CD14-positive monocyte (primary cell): ENCODE measurements around the gene SEMA3E. TPM values are rescaled to one million over a fixed set of nuclear protein-coding genes. Genes with fewer than 3 reads are reported as not detected.

Source experiments
- DNase-seq, 3 donors: peaks; one replicate each; pipeline ENCODE4 v3.0.0-alpha.2; 2011 to 2022
- H2AFZ ChIP-seq: 2 replicates; pipeline ENCODE4 v1.6.0; 2012; ENCODE audit warnings: mild to moderate bottlenecking, low read depth, low read length, inconsistent platforms; ENCODE audit not compliant: insufficient read depth, poor library complexity, severe bottlenecking
- H3K27ac ChIP-seq, 2 donors: 1 replicate in 1 of 2; 2 replicates in 1 of 2; pipeline ENCODE4 v1.5.1; 2012 to 2013; ENCODE audit warnings: low read length in 2 of 2, control low read depth in 1 of 2, inconsistent platforms in 1 of 2, low read depth in 1 of 2, mild to moderate bottlenecking in 1 of 2
- H3K27me3 ChIP-seq, 2 donors: one replicate each; pipeline versions ENCODE4 v1.6.0 to v1.6.1; 2011 to 2013; ENCODE audit warnings: low read length in 2 of 2; ENCODE audit not compliant: control insufficient read depth in 2 of 2, insufficient read depth in 2 of 2
- H3K36me3 ChIP-seq, 2 donors: replicated peaks in 1 of 2; 1 replicate in 1 of 2; 2 replicates in 1 of 2; pipeline versions ENCODE4 v1.5.1 to v1.6.1; 2012 to 2013; ENCODE audit warnings: low read length in 2 of 2, control low read depth in 1 of 2, inconsistent platforms in 1 of 2, mild to moderate bottlenecking in 1 of 2; ENCODE audit not compliant: insufficient read depth in 2 of 2, control insufficient read depth in 1 of 2
- H3K4me1 ChIP-seq, 2 donors: 1 replicate in 1 of 2; 2 replicates in 1 of 2; pipeline versions ENCODE4 v1.5.1 to v1.6.1; 2012 to 2013; ENCODE audit warnings: low read length in 2 of 2, control low read depth in 1 of 2, inconsistent platforms in 1 of 2, mild to moderate bottlenecking in 1 of 2, moderate library complexity in 1 of 2; ENCODE audit not compliant: insufficient read depth in 2 of 2, control insufficient read depth in 1 of 2
- H3K4me2 ChIP-seq: replicated peaks from 2 replicates; pipeline ENCODE3; 2012; ENCODE audit warnings: low read length, moderate library complexity, mild to moderate bottlenecking; ENCODE audit not compliant: poor library complexity, severe bottlenecking; ENCODE audit errors: extremely low read depth
- H3K4me3 ChIP-seq, 3 experiments: fragments of 200-600 bp in 1 of 3; sonication (generic) in 1 of 3; replicated peaks in 1 of 3; 1 replicate in 2 of 3; 2 replicates in 1 of 3; pipeline ENCODE4 v1.5.1; 2011 to 2013; ENCODE audit warnings: low read length in 3 of 3, mild to moderate bottlenecking in 3 of 3, control low read depth in 2 of 3, low read depth in 2 of 3, inconsistent platforms in 1 of 3, moderate library complexity in 1 of 3
- H3K79me2 ChIP-seq: 2 replicates; pipeline ENCODE4 v1.6.0; 2012; ENCODE audit warnings: mild to moderate bottlenecking, control low read depth, inconsistent platforms, low read length, moderate library complexity; ENCODE audit not compliant: insufficient read depth
- H3K9ac ChIP-seq: 2 replicates; pipeline ENCODE4 v1.6.0; 2017; ENCODE audit warnings: low read length, mild to moderate bottlenecking; ENCODE audit not compliant: insufficient read depth, poor library complexity, severe bottlenecking
- H3K9me3 ChIP-seq, 2 donors: replicated peaks in 1 of 2; 1 replicate in 1 of 2; 2 replicates in 1 of 2; pipeline versions ENCODE4 v1.5.1 to v1.6.1; 2012 to 2013; ENCODE audit warnings: low read length in 2 of 2, control low read depth in 1 of 2; ENCODE audit not compliant: control insufficient read depth in 1 of 2, insufficient read depth in 1 of 2
- H4K20me1 ChIP-seq: 2 replicates; pipeline ENCODE4 v1.6.0; 2012; ENCODE audit warnings: mild to moderate bottlenecking, low read length, control low read depth, moderate library complexity; ENCODE audit not compliant: insufficient read depth
- H3K27ac Mint-ChIP-seq, 7 donors: one replicate each; pipeline ENCODE4 v1.8.0; 2020; ENCODE audit warnings: mild to moderate bottlenecking in 7 of 7, mixed read lengths in 7 of 7, moderate library complexity in 6 of 7, inconsistent platforms in 2 of 7
- H3K27me3 Mint-ChIP-seq, 3 donors: one replicate each; pipeline ENCODE4 v1.8.0; 2021 to 2022; ENCODE audit warnings: low read depth in 3 of 3, mild to moderate bottlenecking in 3 of 3, mixed read lengths in 3 of 3, moderate library complexity in 3 of 3, inconsistent platforms in 1 of 3
- H3K36me3 Mint-ChIP-seq, 2 donors: one replicate each; pipeline ENCODE4 v1.8.0; 2020; ENCODE audit warnings: mixed read lengths in 2 of 2, inconsistent platforms in 1 of 2, mild to moderate bottlenecking in 1 of 2
- H3K4me1 Mint-ChIP-seq: one replicate; pipeline ENCODE4 v1.8.0; 2020; ENCODE audit warnings: mild to moderate bottlenecking, mixed read lengths
- H3K4me3 Mint-ChIP-seq, 2 donors: one replicate each; pipeline ENCODE4 v1.8.0; 2020; ENCODE audit warnings: mild to moderate bottlenecking in 2 of 2, mixed read lengths in 2 of 2, moderate library complexity in 1 of 2
- H3K9me3 Mint-ChIP-seq, 7 donors: one replicate each; pipeline ENCODE4 v1.8.0; 2020 to 2022; ENCODE audit warnings: mixed read lengths in 7 of 7, mild to moderate bottlenecking in 6 of 7, moderate library complexity in 6 of 7, inconsistent platforms in 2 of 7
- WGBS: methylation state at CpG from one replicate; pipeline ENCODE4 v1.1.5; 2013; ENCODE audit warnings: missing lambda C conversion rate; ENCODE audit not compliant: insufficient coverage; 5-methylcytosine and 5-hydroxymethylcytosine counted together
- intact Hi-C, 2 donors: fragments of 100-400 bp; cut with micrococcal nuclease; formaldehyde crosslinking; loops; one replicate each; pipeline versions ENCODE4 v1.15.0 to v1.15.1; 2023
- polyA plus RNA-seq, 3 donors: library from polyadenylated mRNA; depleted of rRNA in 1 of 3; unstranded in 2 of 3; stranded (reverse) in 1 of 3; fragments of 300-500 nt in 2 of 3; fragments of >200 nt in 1 of 3; fragmentation: Illumina TruSeq in 2 of 3; gene quantifications; 1 replicate in 2 of 3; 2 replicates in 1 of 3; pipeline ENCODE4 v1.2.3, GENCODE V29; 2012 to 2021
- TF ChIP-seq, protein P1 (sequence below): fragments of 200-600 bp; IDR thresholded peaks from one replicate; pipeline ENCODE4 v1.8.0; 2022; ENCODE audit warnings: antibody characterized with exemption, mild to moderate bottlenecking

SEMA3E gene
- polyA plus RNA-seq, 3 donors: not detected

DNA sequence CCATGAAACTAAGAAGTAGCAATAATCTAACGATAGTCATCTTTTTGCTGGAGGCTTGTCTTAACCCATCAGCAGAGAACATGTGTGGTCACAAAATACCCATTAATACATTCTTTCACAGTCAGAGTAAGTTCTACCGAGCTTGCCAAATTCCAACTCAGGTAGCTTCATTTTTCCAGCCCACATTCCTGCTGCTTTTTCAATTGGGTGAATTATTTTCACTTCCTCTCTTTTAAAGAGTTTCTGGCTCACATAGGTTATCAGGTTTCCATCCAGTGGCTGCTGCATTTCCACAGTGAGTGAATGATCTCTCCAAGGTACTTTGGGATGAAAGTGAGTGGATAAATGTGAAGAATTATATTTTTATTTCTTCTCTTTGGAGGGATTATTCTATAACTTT is 233.1 kb downstream of the SEMA3E start:
- WGBS: 43% methylated on average over 2 of the region's 2 CpGs
- no peaks in the 10 kb centered on the region for H3K9me3 Mint-ChIP-seq
- Histone ChIP-seq H2AFZ (no peak overlapping the region), H3K9ac (no peak overlapping the region), H3K79me2 (no peaks in the 10 kb centered on the region), H3K27me3 (no peaks in the 10 kb centered on the region), H3K27ac (no peak overlapping the region), H3K36me3 (no peaks in the 10 kb centered on the region), H3K4me2 (no peak overlapping the region), H3K4me3 (no peak overlapping the region), H4K20me1 (no peaks in the 10 kb centered on the region), H3K9me3 (no peaks in the 10 kb centered on the region), H3K4me1 (no peaks in the 10 kb centered on the region)
- no peak overlapping the region for H3K27ac Mint-ChIP-seq
- no peak for DNase-seq
- H3K4me3 Mint-ChIP-seq: no peak overlapping the region
- H3K36me3 Mint-ChIP-seq: no peaks in the 10 kb centered on the region
- H3K27me3 Mint-ChIP-seq: peaks cover 0 to 3% (median 1%) of the 10 kb centered on the region in 3 donors
- H3K4me1 Mint-ChIP-seq: no peaks in the 10 kb centered on the region
- intact Hi-C loops: no loop called here
- TF ChIP-seq, protein P1, sequence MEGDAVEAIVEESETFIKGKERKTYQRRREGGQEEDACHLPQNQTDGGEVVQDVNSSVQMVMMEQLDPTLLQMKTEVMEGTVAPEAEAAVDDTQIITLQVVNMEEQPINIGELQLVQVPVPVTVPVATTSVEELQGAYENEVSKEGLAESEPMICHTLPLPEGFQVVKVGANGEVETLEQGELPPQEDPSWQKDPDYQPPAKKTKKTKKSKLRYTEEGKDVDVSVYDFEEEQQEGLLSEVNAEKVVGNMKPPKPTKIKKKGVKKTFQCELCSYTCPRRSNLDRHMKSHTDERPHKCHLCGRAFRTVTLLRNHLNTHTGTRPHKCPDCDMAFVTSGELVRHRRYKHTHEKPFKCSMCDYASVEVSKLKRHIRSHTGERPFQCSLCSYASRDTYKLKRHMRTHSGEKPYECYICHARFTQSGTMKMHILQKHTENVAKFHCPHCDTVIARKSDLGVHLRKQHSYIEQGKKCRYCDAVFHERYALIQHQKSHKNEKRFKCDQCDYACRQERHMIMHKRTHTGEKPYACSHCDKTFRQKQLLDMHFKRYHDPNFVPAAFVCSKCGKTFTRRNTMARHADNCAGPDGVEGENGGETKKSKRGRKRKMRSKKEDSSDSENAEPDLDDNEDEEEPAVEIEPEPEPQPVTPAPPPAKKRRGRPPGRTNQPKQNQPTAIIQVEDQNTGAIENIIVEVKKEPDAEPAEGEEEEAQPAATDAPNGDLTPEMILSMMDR: no peak

DNA sequence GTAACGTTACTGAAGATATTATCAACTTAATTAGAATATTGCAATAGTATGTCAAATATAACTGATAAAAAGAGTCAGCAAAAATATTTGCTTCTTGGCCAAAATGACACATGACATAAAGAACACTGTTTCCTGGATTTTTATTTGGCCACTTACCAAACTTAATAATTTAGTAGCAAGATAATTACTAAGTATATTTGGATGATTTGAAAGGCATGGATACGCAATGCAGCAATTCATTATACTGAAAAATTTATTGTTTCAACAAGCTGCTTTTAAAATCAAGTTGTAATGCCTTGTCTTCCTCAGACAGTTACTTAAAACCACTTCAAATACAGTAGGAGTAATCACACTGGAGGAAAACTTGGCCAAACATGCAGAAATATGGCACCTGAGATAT is 234.0 kb downstream of the SEMA3E start:
- no peak for DNase-seq
- H3K4me2 ChIP-seq: no peak overlapping the region

More for the DNA sequence above, 234.0 kb downstream of the SEMA3E start:
- Mint-ChIP-seq H3K36me3 (no peaks in the 10 kb centered on the region), H3K9me3 (no peaks in the 10 kb centered on the region), H3K4me1 (no peaks in the 10 kb centered on the region), H3K4me3 (no peak overlapping the region), H3K27ac (no peak overlapping the region), H3K27me3 (peaks cover 0 to 3% (median 1%) of the 10 kb centered on the region in 3 donors)
- H3K27ac ChIP-seq: no peak overlapping the region
- no peak overlapping the region for H3K9ac ChIP-seq
- no peak overlapping the region for H2AFZ ChIP-seq
- H4K20me1 ChIP-seq: no peaks in the 10 kb centered on the region
- TF ChIP-seq, protein P1: no peak
- WGBS: no CpG with 5 or more reads among the region's 2 CpGs
- H3K79me2 ChIP-seq: no peaks in the 10 kb centered on the region
- H3K9me3 ChIP-seq: no peaks in the 10 kb centered on the region
- intact Hi-C loops: no loop called here
- H3K27me3 ChIP-seq: no peaks in the 10 kb centered on the region
- H3K4me3 ChIP-seq: no peak overlapping the region
- H3K36me3 ChIP-seq: no peaks in the 10 kb centered on the region
- H3K4me1 ChIP-seq: no peaks in the 10 kb centered on the region
